Lower lobe of right lung (tissue), 2 donors: ENCODE data around the gene SPPL2C. TPM values are rescaled to one million over a fixed set of nuclear protein-coding genes. Genes with fewer than 3 reads are reported as not detected.

Experiments
- ATAC-seq, 2 donors: fragments of 200-7000 bp; cut with Tn5 transposase; one replicate each; pipeline ENCODE4 v1.9.1; 2020 to 2022; ENCODE audit warnings: mild to moderate bottlenecking in 2 of 2, moderate library complexity in 2 of 2
- DNase-seq: peaks from one replicate; pipeline ENCODE4 v3.0.0-alpha.2; 2020
- H3K27ac ChIP-seq: fragments of 200-600 bp; one replicate; pipeline ENCODE4 v1.8.0; 2022
- H3K27me3 ChIP-seq: fragments of 200-600 bp; one replicate; pipeline ENCODE4 v1.8.0; 2022; ENCODE audit warnings: low read depth
- H3K36me3 ChIP-seq: fragments of 200-600 bp; one replicate; pipeline ENCODE4 v1.8.0; 2022; ENCODE audit warnings: mild to moderate bottlenecking
- H3K4me1 ChIP-seq: fragments of 200-600 bp; one replicate; pipeline ENCODE4 v1.8.0; 2022
- H3K4me3 ChIP-seq: fragments of 200-600 bp; one replicate; pipeline ENCODE4 v1.8.0; 2022; ENCODE audit warnings: mild to moderate bottlenecking
- H3K9me3 ChIP-seq: fragments of 200-600 bp; one replicate; pipeline ENCODE4 v1.8.0; 2022
- intact Hi-C: fragments of 100-400 bp; cut with DNase I; formaldehyde crosslinking; loops from one replicate; pipeline ENCODE4 v1.11.0; 2022
- total RNA-seq: library from RNA; stranded (reverse); fragmentation: NEBNext Ultra II Directional; extraction: Animal tissue kit (Norgen Biotek cat#: 25700); gene quantifications from one replicate; pipeline ENCODE4 v1.2.1, GENCODE V29; 2021
- TF ChIP-seq, protein P1 (sequence below): fragments of 200-600 bp; IDR thresholded peaks from one replicate; pipeline ENCODE4 v1.8.0; 2022; ENCODE audit warnings: antibody characterized with exemption, mild to moderate bottlenecking
- donor health status: DM: no; HTN: yes; CAD: no; lungs with severe emphysema.

Gene SPPL2C
- total RNA-seq, 1 donor from 2014 or later: not detected

DNA sequence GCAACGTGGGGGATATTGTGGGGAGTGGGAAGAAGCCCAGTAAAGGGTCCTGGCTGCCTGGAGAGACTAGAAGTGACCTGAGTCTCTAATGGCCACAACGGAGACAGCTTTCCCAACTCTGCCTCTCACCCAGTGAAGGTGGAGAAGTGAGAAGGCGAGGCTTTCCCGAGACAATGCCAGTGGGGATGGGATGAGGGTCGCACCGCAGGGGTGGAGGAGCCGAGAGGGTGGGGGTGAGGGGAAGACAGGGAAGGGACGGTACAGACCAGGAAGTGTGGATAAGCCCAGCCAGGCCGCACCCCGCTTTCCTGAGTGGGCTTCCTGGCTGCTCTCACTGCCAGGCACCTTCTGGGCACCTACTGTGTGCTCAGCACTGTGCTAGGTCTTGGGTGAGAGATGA lies 7.5 kb upstream of the SPPL2C start:
- Histone ChIP-seq H3K4me3 (no peak overlapping the region), H3K36me3 (no peaks in the 10 kb centered on the region), H3K27ac (no peak overlapping the region), H3K4me1 (no peaks in the 10 kb centered on the region), H3K27me3 (peaks cover 6% of the 10 kb centered on the region), H3K9me3 (no peaks in the 10 kb centered on the region)
- no peak for ATAC-seq
- intact Hi-C loops: no loop called here
- DNase-seq: no peak
- TF ChIP-seq, protein P1, sequence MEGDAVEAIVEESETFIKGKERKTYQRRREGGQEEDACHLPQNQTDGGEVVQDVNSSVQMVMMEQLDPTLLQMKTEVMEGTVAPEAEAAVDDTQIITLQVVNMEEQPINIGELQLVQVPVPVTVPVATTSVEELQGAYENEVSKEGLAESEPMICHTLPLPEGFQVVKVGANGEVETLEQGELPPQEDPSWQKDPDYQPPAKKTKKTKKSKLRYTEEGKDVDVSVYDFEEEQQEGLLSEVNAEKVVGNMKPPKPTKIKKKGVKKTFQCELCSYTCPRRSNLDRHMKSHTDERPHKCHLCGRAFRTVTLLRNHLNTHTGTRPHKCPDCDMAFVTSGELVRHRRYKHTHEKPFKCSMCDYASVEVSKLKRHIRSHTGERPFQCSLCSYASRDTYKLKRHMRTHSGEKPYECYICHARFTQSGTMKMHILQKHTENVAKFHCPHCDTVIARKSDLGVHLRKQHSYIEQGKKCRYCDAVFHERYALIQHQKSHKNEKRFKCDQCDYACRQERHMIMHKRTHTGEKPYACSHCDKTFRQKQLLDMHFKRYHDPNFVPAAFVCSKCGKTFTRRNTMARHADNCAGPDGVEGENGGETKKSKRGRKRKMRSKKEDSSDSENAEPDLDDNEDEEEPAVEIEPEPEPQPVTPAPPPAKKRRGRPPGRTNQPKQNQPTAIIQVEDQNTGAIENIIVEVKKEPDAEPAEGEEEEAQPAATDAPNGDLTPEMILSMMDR: no peak

DNA sequence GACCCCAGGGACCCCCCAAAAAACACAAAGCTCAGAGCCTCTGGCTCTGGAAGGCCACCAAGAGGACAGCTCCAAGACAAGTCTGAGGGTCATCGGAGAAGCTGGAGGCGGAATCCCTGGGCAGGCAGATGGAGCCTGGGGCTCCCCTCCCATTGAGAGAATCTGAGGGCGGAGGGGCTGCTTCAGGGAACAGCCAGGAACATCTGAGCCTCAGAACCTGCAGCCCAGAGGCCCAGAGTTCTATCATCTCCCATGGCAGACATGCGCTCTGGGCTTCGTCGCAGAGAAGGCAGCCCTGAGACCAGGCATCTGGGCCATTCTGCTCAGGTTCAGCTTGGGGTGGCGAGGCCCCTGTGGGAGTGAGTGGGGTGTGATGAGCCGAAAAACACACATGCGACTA lies 7.1 kb upstream of the SPPL2C start:
- intact Hi-C loops: no loop called here
- Histone ChIP-seq H3K4me1 (no peaks in the 10 kb centered on the region), H3K36me3 (no peaks in the 10 kb centered on the region), H3K4me3 (no peak overlapping the region), H3K27ac (no peak overlapping the region), H3K27me3 (peaks cover 6% of the 10 kb centered on the region), H3K9me3 (no peaks in the 10 kb centered on the region)
- DNase-seq (no peak), ATAC-seq (no peak)
- TF ChIP-seq, protein P1: no peak

DNA sequence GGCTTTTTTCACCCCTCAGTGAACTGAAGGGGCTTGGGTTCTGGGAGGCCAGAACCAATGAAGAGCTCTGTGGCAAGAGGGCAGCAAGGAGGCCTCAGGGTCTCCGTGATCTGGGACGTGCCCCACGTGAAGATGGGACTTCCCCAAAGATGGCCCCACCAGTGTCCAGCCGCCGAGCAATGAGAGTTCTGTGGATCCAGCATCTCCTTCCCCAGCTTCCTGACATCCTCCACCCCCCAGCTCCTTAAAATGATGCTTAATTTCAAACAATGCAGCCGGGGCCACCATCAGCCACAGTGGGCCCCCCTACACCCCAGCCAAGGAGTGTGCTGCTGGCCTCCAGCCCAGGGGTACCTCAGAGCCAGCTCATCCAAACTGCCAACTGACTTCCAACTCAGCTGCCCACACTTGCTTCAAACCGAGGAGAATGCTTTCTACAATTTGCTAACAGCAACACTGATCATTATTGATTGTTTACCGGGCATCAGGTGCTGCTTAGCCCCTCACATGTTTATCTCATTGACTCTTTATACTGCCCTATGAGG lies 5.9 kb upstream of the SPPL2C start:
- DNase-seq: no peak
- ATAC-seq: no peak
- TF ChIP-seq, protein P1: no peak
- intact Hi-C loops: no loop called here
- H3K4me1 ChIP-seq: no peaks in the 10 kb centered on the region
- H3K27ac ChIP-seq: no peak overlapping the region
- H3K4me3 ChIP-seq: no peak overlapping the region
- no peaks in the 10 kb centered on the region for H3K36me3 ChIP-seq
- peaks cover 6% of the 10 kb centered on the region for H3K27me3 ChIP-seq
- H3K9me3 ChIP-seq: no peaks in the 10 kb centered on the region

DNA sequence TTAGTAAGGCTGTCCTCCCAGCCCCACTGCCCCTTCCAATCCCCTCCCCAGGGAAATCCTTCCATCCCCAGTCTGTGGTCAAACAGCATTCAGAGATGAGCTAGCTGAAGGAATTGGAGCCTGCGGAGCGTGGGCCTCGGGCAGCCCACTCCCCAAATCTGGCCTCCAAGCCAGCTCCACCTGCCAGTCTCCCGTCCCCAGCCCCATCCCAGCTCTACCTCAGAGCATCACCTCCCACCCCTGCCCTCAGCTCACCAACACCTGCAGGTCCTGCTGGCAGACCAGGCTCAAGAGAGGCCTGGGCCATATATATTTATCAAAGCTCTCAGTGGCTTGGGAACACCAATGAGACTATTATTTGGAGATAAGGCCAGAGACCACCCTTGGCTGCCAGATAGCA lies 5.2 kb upstream of the SPPL2C start:
- Histone ChIP-seq H3K27ac (no peak overlapping the region), H3K27me3 (peaks cover 6% of the 10 kb centered on the region), H3K36me3 (no peaks in the 10 kb centered on the region), H3K9me3 (no peaks in the 10 kb centered on the region), H3K4me3 (no peak overlapping the region), H3K4me1 (no peaks in the 10 kb centered on the region)
- ATAC-seq (no peak), DNase-seq (no peak)
- intact Hi-C loops: no loop called here
- TF ChIP-seq, protein P1: no peak

DNA sequence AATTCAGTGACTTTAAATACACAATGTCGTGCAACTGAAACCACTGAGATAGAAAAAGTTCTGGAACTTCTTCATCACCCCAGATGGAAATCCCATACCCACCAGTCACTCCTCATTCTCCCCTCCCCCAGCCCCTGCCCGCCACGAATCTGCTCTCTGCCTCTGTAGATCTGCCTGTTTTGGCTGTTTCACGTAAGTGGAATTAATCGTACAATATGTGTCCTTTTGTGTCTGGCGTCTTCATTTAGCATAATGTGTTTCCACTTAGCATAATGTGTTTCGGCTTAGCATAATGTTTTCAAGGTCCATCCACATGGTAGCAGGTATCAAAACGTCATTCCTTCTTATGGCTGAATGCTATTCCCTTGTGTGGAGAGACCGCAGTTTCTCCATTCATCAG lies 3.5 kb upstream of the SPPL2C start:
- H3K4me1 ChIP-seq: no peaks in the 10 kb centered on the region
- peaks cover 6% of the 10 kb centered on the region for H3K27me3 ChIP-seq
- no peak overlapping the region for H3K27ac ChIP-seq
- no peak overlapping the region for H3K4me3 ChIP-seq
- TF ChIP-seq, protein P1: no peak
- intact Hi-C loops: no loop called here
- no peak for DNase-seq
- H3K36me3 ChIP-seq: no peaks in the 10 kb centered on the region
- no peaks in the 10 kb centered on the region for H3K9me3 ChIP-seq
- no peak for ATAC-seq
